OCI-LY3 (cell line): Measurements from ENCODE around the gene IRGQ.

Source experiments
- EZH2phosphoT487 ChIP-seq: fragments of 200-600 bp; shearing (Covaris generic); IDR thresholded peaks from 2 replicates; pipeline ENCODE4 v1.6.1; 2018; ENCODE audit warnings: antibody characterized with exemption, mixed run types, low read depth
- TF ChIP-seq, protein P1 (sequence below): fragments of 200-600, 300-600 bp; sonication (generic); IDR thresholded peaks from 2 replicates; pipeline ENCODE4 v1.5.1; 2014; ENCODE audit warnings: antibody characterized with exemption, low read length, low read depth

DNA sequence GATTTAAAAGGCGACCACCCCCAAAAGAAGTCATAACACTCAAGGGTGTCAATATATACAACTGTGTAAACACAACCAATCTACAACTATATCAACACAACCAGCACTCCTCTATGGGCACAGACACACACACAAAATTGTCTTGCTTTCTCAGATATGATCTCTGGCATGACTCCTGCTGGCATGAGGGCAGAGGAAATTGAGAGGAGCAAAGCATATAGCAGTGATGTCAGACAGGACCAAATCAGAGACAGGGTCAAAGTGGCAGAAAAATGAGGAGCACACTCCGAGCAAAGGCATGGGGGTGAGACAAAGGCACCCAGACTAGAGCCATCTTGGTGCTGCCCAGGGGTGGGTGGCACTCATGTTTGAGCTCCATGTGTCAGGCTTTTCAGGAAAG lies 9.6 kb downstream of the IRGQ start:
- TF ChIP-seq, protein P1, sequence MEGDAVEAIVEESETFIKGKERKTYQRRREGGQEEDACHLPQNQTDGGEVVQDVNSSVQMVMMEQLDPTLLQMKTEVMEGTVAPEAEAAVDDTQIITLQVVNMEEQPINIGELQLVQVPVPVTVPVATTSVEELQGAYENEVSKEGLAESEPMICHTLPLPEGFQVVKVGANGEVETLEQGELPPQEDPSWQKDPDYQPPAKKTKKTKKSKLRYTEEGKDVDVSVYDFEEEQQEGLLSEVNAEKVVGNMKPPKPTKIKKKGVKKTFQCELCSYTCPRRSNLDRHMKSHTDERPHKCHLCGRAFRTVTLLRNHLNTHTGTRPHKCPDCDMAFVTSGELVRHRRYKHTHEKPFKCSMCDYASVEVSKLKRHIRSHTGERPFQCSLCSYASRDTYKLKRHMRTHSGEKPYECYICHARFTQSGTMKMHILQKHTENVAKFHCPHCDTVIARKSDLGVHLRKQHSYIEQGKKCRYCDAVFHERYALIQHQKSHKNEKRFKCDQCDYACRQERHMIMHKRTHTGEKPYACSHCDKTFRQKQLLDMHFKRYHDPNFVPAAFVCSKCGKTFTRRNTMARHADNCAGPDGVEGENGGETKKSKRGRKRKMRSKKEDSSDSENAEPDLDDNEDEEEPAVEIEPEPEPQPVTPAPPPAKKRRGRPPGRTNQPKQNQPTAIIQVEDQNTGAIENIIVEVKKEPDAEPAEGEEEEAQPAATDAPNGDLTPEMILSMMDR = no peak
- no peak for TF ChIP-seq EZH2phosphoT487
